Fibroblast of skin of left biceps (primary cell): ENCODE measurements around the gene VAMP7.
"Not testable (repeated sequence)": the region's sequence is repeated elsewhere in the genome, so short reads cannot be mapped to it uniquely, and the experiment has no call there.

Source experiments
- DNase-seq, 2 experiments: peaks; one replicate each; pipeline ENCODE4 v3.0.0-alpha.2; 2013; ENCODE audit warnings: low read depth in 2 of 2

The VAMP7 gene

GRCh38 chrX:155907661-155908060 is 26.5 kb downstream of the VAMP7 start:
- not testable (repeated sequence) for DNase-seq

GRCh38 chrX:155923200-155923599 is 42.1 kb downstream of the VAMP7 start:
- DNase-seq, result no peak

- DNase-seq, result not testable (repeated sequence)
Measured at GRCh38 chrX:155930852-155931618, 49.9 kb downstream of the VAMP7 start.

GRCh38 chrX:155938132-155938531 is 57.0 kb downstream of the VAMP7 start:
- no peak for DNase-seq

GRCh38 chrX:155949098-155949497 is 68.0 kb downstream of the VAMP7 start:
- no peak for DNase-seq

- DNase-seq, result no peak
Measured at GRCh38 chrX:155951237-155951789, 70.2 kb downstream of the VAMP7 start.

- no peak for DNase-seq
Measured at GRCh38 chrX:155953055-155953454, 71.9 kb downstream of the VAMP7 start.

GRCh38 chrX:155954793-155955192 is 73.6 kb downstream of the VAMP7 start:
- no peak for DNase-seq

- DNase-seq, result no peak
Measured at GRCh38 chrX:155956099-155956498, 75.0 kb downstream of the VAMP7 start.

GRCh38 chrX:155956649-155957048 is 75.5 kb downstream of the VAMP7 start:
- no peak for DNase-seq

- DNase-seq, result no peak
Measured at GRCh38 chrX:155957843-155958242, 76.7 kb downstream of the VAMP7 start.

- DNase-seq, result no peak
Measured at GRCh38 chrX:155959018-155959587, 78.0 kb downstream of the VAMP7 start.

- DNase-seq, result no peak
Measured at GRCh38 chrX:155962906-155963305, 81.8 kb downstream of the VAMP7 start.

- DNase-seq, result no peak
Measured at GRCh38 chrX:155966876-155967275, 85.7 kb downstream of the VAMP7 start.

- DNase-seq, result no peak
Measured at GRCh38 chrX:155967653-155968325, 86.6 kb downstream of the VAMP7 start.

- no peak for DNase-seq
Measured at GRCh38 chrX:155968326-155968661, 87.1 kb downstream of the VAMP7 start.

GRCh38 chrX:155968791-155969190 is 87.6 kb downstream of the VAMP7 start:
- no peak for DNase-seq

GRCh38 chrX:155971658-155972057 is 90.5 kb downstream of the VAMP7 start:
- DNase-seq, result not testable (repeated sequence)

- not testable (repeated sequence) for DNase-seq
Measured at GRCh38 chrX:155972241-155972640, 91.1 kb downstream of the VAMP7 start.

GRCh38 chrX:155983326-155983725 is 102.2 kb downstream of the VAMP7 start:
- no peak for DNase-seq

GRCh38 chrX:155985208-155985607 is 104.1 kb downstream of the VAMP7 start:
- DNase-seq, result no peak

GRCh38 chrX:155986995-155987394 is 105.8 kb downstream of the VAMP7 start:
- not testable (repeated sequence) for DNase-seq

- no peak for DNase-seq
Measured at GRCh38 chrX:155988859-155989258, 107.7 kb downstream of the VAMP7 start.
